SHP77 (cell line): Measurements from ENCODE around the gene REM2.
A peak's percentile ranks its signal among the peaks of the same experiment; 100 is the strongest.

Experiments used
- DNase-seq, 2 experiments: peaks; one replicate each; lab custom pipeline; 2025; lab: John Stamatoyannopoulos, UW

REM2 gene, protein sequence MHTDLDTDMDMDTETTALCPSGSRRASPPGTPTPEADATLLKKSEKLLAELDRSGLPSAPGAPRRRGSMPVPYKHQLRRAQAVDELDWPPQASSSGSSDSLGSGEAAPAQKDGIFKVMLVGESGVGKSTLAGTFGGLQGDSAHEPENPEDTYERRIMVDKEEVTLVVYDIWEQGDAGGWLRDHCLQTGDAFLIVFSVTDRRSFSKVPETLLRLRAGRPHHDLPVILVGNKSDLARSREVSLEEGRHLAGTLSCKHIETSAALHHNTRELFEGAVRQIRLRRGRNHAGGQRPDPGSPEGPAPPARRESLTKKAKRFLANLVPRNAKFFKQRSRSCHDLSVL

GRCh38 chr14:22883173-22883976, at the start of gene REM2:
Gene REM2, plus strand, starts transcription at chr14:22883222. Its CDS starts 66 bp downstream, at chr14:22883288.
- peak; percentile 26 to 37 for DNase-seq

DNA sequence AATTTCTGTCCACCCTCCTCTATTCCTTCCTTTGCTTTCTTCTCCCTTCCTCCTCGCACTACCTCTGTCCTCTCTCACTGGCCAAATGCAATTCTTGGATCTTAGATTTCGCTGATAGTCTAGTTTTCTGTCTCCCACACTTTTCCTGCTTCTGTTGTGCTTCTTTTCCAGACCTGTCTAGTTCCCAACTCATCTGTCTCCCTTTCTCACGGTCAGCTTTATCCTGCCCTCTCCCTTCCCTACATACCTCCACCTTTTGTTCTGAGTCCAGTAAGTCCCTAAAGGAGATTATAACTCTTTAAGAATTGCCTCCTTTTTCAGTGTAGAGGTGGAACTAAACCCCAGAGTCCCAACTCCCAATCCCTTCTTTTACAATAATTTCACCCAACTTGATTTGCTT, 47.5 kb upstream of the REM2 start:
- no peak for DNase-seq

GRCh38 chr14:22836301-22837113, 46.5 kb upstream of the REM2 start, which contains the start of gene MMP14:
Gene MMP14, plus strand, starts transcription at chr14:22836585. Its CDS starts 233 bp downstream, at chr14:22836818.
- no peak for DNase-seq

GRCh38 chr14:22837114-22837749, 45.8 kb upstream of the REM2 start:
- DNase-seq = no peak

DNA sequence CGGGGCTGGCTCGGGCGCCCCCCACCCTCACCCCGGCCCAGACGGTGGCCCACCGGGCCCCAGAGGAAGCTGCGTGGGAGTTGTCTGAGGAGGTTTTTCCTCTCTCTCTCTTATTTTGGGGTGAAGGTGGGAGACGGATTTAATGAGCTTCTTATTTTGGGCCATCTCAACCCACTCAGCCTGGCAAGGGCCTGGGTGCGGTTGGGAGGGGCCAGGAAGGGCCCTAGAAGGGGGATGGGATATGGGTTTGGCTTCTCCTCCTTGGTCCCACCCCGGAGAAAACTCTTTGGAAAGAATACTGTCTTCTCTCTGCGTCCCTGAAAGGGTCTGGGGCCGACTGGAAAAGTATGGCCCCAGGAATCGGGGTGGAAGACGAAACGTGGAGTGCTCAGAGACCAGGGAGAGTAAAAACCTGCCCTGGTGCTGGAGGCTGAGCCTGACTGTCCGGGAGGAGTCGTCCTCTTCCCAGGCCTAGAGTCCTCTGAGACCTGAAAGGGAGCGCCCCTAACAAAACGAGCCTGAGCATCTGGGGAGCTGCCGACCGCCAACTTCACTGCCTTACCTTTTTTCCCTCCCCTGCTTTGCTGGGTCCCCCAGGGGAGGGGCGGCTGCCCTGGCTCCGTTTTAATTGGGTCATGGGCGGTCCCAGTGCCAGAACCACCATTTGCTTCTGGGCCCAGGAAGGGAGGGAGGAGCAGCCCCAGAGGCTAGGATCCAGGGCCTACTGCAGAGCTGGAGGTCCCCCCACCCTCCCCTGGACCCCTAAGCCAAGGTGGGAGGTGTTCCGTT, 45.1 kb upstream of the REM2 start:
- no peak for DNase-seq

- no peak for DNase-seq
Measured at GRCh38 chr14:22838631-22839041, 44.4 kb upstream of the REM2 start.

GRCh38 chr14:22839159-22839779, 43.8 kb upstream of the REM2 start:
- no peak for DNase-seq

DNA sequence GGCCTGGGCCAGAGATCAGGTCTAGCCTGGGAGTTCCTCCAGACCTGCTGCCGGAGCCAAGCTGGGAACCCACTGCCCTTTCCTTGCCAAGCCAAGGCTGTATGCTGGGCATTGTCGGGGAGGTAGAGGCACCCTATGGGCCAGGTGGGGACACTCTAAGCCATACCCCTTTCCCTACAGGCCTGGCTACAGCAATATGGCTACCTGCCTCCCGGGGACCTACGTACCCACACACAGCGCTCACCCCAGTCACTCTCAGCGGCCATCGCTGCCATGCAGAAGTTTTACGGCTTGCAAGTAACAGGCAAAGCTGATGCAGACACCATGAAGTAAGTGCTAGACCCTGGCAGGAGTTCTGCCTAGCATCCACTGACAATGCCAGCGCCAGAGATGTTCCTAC, 41.7 kb upstream of the REM2 start:
- DNase-seq = no peak

DNA sequence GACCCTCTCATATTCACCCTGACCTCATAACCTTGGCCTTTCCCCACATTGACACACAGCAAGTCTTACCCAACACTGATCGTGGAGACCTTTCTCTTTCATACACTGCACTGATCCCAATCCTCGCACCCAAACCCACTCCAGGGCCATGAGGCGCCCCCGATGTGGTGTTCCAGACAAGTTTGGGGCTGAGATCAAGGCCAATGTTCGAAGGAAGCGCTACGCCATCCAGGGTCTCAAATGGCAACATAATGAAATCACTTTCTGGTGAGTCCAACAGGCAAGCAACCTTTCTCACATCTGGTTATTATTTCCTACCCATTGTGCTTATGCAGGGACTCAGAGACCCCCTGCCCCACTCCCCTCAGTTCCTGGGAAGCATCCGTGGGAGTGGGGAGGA, 41.3 kb upstream of the REM2 start:
- no peak for DNase-seq

- DNase-seq = no peak
Measured at GRCh38 chr14:22842211-22843122, 40.6 kb upstream of the REM2 start.

DNA sequence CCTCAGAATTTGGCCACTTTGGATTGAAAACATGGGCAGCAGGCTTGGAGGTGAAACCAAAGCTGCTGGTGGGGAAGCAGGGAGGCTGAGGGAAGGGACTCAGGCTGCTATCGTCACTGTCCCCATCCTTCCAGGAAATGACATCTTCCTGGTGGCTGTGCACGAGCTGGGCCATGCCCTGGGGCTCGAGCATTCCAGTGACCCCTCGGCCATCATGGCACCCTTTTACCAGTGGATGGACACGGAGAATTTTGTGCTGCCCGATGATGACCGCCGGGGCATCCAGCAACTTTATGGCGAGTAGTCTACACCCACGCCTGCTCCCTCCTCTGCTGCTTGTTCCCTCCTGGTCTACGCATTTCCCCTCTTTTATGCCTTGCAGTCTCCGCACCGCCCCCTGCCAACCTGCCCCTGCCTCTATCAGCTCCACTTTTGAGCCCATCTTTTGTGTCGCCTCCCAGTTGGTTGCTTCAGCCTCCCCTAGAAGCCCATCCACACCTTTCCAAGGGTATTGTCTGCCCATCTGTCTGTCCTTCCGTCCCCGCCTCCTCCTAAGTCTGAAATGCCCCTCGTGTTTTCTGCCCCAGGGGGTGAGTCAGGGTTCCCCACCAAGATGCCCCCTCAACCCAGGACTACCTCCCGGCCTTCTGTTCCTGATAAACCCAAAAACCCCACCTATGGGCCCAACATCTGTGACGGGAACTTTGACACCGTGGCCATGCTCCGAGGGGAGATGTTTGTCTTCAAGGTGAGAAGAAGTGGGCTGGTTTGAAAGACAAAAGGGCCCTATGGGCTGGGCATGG, 39.7 kb upstream of the REM2 start:
- no peak for DNase-seq

DNA sequence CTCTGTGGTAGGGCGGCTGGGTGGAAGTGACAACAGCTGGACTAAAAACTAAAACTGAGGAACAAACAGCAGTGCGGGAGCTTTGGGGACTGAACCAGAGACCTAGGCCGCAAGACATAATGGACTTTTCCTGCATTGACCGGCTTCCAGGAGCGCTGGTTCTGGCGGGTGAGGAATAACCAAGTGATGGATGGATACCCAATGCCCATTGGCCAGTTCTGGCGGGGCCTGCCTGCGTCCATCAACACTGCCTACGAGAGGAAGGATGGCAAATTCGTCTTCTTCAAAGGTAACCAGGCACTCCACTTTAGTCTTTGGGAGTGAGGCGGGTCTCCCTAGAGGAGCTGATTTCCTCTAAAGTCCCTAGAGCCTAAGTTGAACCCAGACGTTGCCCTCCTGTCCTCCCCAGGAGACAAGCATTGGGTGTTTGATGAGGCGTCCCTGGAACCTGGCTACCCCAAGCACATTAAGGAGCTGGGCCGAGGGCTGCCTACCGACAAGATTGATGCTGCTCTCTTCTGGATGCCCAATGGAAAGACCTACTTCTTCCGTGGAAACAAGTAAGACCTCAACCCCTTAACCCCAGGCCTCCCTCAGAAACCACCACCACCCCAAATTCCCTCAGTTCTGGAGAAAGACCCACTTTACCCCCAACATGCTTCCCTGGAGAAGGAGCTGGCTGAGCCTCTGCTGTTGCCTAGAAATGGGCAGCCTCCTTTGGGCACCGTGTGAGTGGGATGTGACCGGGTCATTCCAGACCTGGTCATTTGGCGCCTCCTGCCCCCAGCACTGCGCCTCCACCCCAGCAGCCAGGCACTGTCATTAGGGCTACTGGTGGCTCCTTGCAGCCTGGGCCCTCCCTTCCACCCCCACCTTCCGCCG, 38.6 kb upstream of the REM2 start:
- no peak for DNase-seq

GRCh38 chr14:22845103-22845394, 38.0 kb upstream of the REM2 start:
- no peak for DNase-seq

DNA sequence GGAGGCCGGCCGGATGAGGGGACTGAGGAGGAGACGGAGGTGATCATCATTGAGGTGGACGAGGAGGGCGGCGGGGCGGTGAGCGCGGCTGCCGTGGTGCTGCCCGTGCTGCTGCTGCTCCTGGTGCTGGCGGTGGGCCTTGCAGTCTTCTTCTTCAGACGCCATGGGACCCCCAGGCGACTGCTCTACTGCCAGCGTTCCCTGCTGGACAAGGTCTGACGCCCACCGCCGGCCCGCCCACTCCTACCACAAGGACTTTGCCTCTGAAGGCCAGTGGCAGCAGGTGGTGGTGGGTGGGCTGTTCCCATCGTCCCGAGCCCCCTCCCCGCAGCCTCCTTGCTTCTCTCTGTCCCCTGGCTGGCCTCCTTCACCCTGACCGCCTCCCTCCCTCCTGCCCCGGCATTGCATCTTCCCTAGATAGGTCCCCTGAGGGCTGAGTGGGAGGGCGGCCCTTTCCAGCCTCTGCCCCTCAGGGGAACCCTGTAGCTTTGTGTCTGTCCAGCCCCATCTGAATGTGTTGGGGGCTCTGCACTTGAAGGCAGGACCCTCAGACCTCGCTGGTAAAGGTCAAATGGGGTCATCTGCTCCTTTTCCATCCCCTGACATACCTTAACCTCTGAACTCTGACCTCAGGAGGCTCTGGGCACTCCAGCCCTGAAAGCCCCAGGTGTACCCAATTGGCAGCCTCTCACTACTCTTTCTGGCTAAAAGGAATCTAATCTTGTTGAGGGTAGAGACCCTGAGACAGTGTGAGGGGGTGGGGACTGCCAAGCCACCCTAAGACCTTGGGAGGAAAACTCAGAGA, 37.0 kb upstream of the REM2 start:
- no peak for DNase-seq

DNA sequence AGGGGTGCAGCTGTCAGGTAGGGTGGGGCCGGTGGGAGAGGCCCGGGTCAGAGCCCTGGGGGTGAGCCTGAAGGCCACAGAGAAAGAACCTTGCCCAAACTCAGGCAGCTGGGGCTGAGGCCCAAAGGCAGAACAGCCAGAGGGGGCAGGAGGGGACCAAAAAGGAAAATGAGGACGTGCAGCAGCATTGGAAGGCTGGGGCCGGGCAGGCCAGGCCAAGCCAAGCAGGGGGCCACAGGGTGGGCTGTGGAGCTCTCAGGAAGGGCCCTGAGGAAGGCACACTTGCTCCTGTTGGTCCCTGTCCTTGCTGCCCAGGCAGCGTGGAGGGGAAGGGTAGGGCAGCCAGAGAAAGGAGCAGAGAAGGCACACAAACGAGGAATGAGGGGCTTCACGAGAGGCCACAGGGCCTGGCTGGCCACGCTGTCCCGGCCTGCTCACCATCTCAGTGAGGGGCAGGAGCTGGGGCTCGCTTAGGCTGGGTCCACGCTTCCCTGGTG, 36.2 kb upstream of the REM2 start:
- no peak for DNase-seq

DNA sequence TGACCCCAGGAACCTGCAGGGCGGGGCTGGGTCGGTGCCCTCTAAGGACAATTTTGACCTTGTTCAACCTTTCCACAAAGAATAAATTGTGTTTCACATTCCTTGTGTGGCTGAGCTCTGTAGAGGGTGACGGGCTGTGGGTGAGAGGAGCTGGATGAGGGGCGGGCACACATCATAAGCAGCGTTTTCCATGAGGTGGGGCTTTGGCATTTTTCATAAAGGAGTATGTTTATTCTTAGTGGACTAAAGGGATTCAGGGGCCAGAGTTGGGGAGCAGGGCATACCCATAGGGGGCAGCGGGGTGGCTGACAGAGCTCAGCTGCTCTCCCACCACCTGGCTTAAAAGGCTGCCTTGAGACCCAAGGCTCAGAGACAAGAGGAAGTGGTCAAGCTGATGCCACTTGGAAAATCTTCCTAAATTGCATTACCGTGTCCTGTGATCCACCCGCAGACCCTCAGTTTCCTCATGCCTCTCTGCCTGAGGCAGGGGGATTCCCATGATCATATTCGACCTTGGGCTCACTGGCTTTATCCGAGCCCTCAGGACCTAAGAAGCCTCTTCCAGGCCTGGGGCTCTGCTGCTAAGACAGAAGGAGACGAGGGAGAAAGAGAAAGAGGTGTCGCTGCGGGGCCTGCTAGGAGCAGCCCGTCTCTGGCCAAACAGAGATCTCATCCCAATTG, 35.2 kb upstream of the REM2 start:
- no peak for DNase-seq
